OCI-LY3 (cell line): ENCODE results near the gene TH.

Experiments
- H2AFZ ChIP-seq: fragments of 200-600, 300-600 bp; shearing (Covaris generic); 2 replicates; pipeline ENCODE4 v1.6.0; 2014; ENCODE audit warnings: antibody characterized with exemption, low read depth, low read length
- H3K27ac ChIP-seq: fragments of 200-600, 300-600 bp; sonication (generic); 2 replicates; pipeline ENCODE4 v1.5.1; 2014; ENCODE audit warnings: mild to moderate bottlenecking, low read length, moderate library complexity, mixed read lengths
- H3K27me3 ChIP-seq: fragments of 200-600, 300-600 bp; sonication (generic); 2 replicates; pipeline ENCODE4 v1.6.1; 2014; ENCODE audit warnings: low read depth, low read length, mixed read lengths
- H3K36me3 ChIP-seq: fragments of 200-600, 300-600 bp; sonication (generic); replicated peaks from 2 replicates; pipeline ENCODE3; 2014; ENCODE audit warnings: low read depth, low read length, mixed read lengths
- H3K4me1 ChIP-seq: fragments of 300-600, 200-600 bp; sonication (generic); 2 replicates; pipeline ENCODE4 v1.6.1; 2014; ENCODE audit warnings: low read length, mixed read lengths
- H3K4me2 ChIP-seq: fragments of 200-600, 300-600 bp; sonication (generic); 2 replicates; pipeline ENCODE4 v1.6.1; 2014; ENCODE audit warnings: low read length, mixed read lengths
- H3K4me3 ChIP-seq: fragments of 300-600, 200-600 bp; sonication (generic); 2 replicates; pipeline ENCODE4 v1.5.1; 2014; ENCODE audit warnings: antibody characterized with exemption, mild to moderate bottlenecking, low read length, moderate library complexity
- H3K79me2 ChIP-seq: fragments of 300-600, 200-600 bp; shearing (Covaris generic); 2 replicates; pipeline ENCODE4 v1.6.1; 2014; ENCODE audit warnings: mild to moderate bottlenecking, low read length, mixed read lengths
- H3K9ac ChIP-seq: fragments of 300-600, 200-600 bp; shearing (Covaris generic); 2 replicates; pipeline ENCODE4 v1.6.0; 2014; ENCODE audit warnings: mild to moderate bottlenecking, low read length, moderate library complexity
- H3K9me3 ChIP-seq: fragments of 200-600, 300-600 bp; shearing (Covaris generic); 2 replicates; pipeline ENCODE4 v1.6.1; 2014; ENCODE audit warnings: low read length, mixed read lengths; ENCODE audit not compliant: insufficient read depth
- H4K20me1 ChIP-seq: fragments of 200-600, 300-600 bp; sonication (generic); 2 replicates; pipeline ENCODE4 v1.6.1; 2016; ENCODE audit warnings: low read length, mixed read lengths; ENCODE audit not compliant: insufficient read depth
- CTCF ChIP-seq: fragments of 200-600, 300-600 bp; sonication (generic); IDR thresholded peaks from 2 replicates; pipeline ENCODE4 v1.5.1; 2014; ENCODE audit warnings: antibody characterized with exemption, low read length, low read depth
- EZH2phosphoT487 ChIP-seq: fragments of 200-600 bp; shearing (Covaris generic); IDR thresholded peaks from 2 replicates; pipeline ENCODE4 v1.6.1; 2018; ENCODE audit warnings: antibody characterized with exemption, mixed run types, low read depth

The TH gene

GRCh38 chr11:2189938-2190656 lies 18.5 kb upstream of the TH start:
- Histone ChIP-seq H3K79me2 (no peaks in the 10 kb centered on the region), H4K20me1 (no peaks in the 10 kb centered on the region), H2AFZ (no peak overlapping the region), H3K27me3 (no peaks in the 10 kb centered on the region), H3K27ac (no peak overlapping the region), H3K9me3 (no peaks in the 10 kb centered on the region), H3K4me2 (no peak overlapping the region), H3K9ac (no peak overlapping the region), H3K4me3 (no peak overlapping the region), H3K36me3 (no peaks in the 10 kb centered on the region), H3K4me1 (no peaks in the 10 kb centered on the region)
- TF ChIP-seq EZH2phosphoT487 (no peak), CTCF (no peak)

GRCh38 chr11:2188745-2189144 lies 17.1 kb upstream of the TH start:
- Histone ChIP-seq H3K4me3 (no peak overlapping the region), H3K27me3 (no peaks in the 10 kb centered on the region)
- TF ChIP-seq CTCF (no peak), EZH2phosphoT487 (no peak)

GRCh38 chr11:2187280-2187707 lies 15.7 kb upstream of the TH start:
- Histone ChIP-seq H3K27me3 (no peaks in the 10 kb centered on the region), H3K9ac (no peak overlapping the region), H3K79me2 (no peaks in the 10 kb centered on the region), H3K4me3 (no peak overlapping the region), H2AFZ (no peak overlapping the region), H4K20me1 (no peaks in the 10 kb centered on the region), H3K36me3 (no peaks in the 10 kb centered on the region), H3K4me1 (no peaks in the 10 kb centered on the region), H3K27ac (no peak overlapping the region), H3K9me3 (no peaks in the 10 kb centered on the region), H3K4me2 (no peak overlapping the region)
- no peak for TF ChIP-seq EZH2phosphoT487
- no peak for TF ChIP-seq CTCF

More at GRCh38 chr11:2188745-2189144, 17.1 kb upstream of the TH start:
- H3K4me1 ChIP-seq: no peaks in the 10 kb centered on the region
- no peaks in the 10 kb centered on the region for H4K20me1 ChIP-seq
- no peaks in the 10 kb centered on the region for H3K9me3 ChIP-seq
- no peak overlapping the region for H2AFZ ChIP-seq
- H3K4me2 ChIP-seq: no peak overlapping the region
- H3K9ac ChIP-seq: no peak overlapping the region
- H3K27ac ChIP-seq: no peak overlapping the region
- H3K79me2 ChIP-seq: no peaks in the 10 kb centered on the region
- no peaks in the 10 kb centered on the region for H3K36me3 ChIP-seq

GRCh38 chr11:2186669-2187279 lies 15.2 kb upstream of the TH start:
- Histone ChIP-seq H4K20me1 (no peaks in the 10 kb centered on the region), H3K27ac (no peak overlapping the region), H3K36me3 (no peaks in the 10 kb centered on the region), H3K9me3 (no peaks in the 10 kb centered on the region), H3K4me3 (no peak overlapping the region), H3K4me1 (no peaks in the 10 kb centered on the region), H3K4me2 (no peak overlapping the region), H2AFZ (0 out of 2 replicates have a peak overlapping the region, but pooled peaks have one; percentile 54), H3K9ac (no peak overlapping the region), H3K79me2 (no peaks in the 10 kb centered on the region), H3K27me3 (no peaks in the 10 kb centered on the region)
- peak; percentile 54 for TF ChIP-seq CTCF
- no peak for TF ChIP-seq EZH2phosphoT487
